ENCODE data around the gene SIX5. TPM values are rescaled to one million over a fixed set of nuclear protein-coding genes. Genes with fewer than 3 reads are reported as not detected.

Gene SIX5
- total RNA-seq, 1 experiment from 2014 or later = 9.3 TPM

DNA sequence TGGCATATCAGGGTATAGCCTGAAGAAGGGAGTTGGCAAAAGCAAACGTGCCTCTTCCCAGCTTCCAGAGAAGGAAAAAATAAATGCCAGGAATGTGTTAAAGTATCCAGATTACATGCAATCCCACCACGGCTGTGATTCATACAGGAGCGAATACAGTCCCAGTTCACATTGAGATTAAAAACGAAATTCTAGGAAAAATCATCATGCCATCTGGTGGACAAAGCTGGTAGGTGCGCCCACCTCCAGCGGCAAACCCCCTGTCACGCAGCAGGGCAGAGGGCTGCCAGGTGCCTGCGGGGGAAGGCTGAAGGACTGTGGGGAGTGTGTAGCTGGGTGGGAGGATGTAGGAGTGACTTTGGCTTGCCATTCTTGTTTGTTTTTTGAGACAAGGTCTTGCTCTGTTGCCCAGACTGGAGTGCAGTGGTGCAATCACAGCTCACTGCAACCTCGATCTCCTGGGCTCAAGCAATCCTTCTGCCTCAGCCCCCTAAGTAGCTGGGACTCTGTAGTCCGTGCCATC is 30.0 kb upstream of the SIX5 start:
- DNase-seq = peak; percentile 65
- CTCF ChIA-PET = interaction anchor here (0.6 to 1.8 kb wide), 4 partner anchors 10 to 686 kb away, joined by 3 to 18 read pairs (median 11); partner anchors contain the start of genes DMPK and SIX5
- H3F3A ChIP-seq (ENCODE audit: low read length, unreplicated experiment) = no peaks in the 10 kb centered on the region
- peak; percentile 90 for ATAC-seq
- H3K9me3 ChIP-seq (ENCODE audit: low read length) = no peaks in the 10 kb centered on the region
- no peaks in the 10 kb centered on the region for H3K79me2 ChIP-seq (ENCODE audit: low read length)
- no TSS peak for BruUV-seq (replicated peaks)
- no peaks in the 10 kb centered on the region for H3K27me3 ChIP-seq (ENCODE audit: low read length)
- POLR2A ChIA-PET (ENCODE audit: unreplicated experiment) = interaction anchor here (0.6 to 0.7 kb wide), 2 partner anchors 30 to 63 kb away, joined by 3 to 5 read pairs; partner anchors contain the start of gene SIX5
- peak overlapping the region; percentile 47 for H3K4me2 ChIP-seq (ENCODE audit: low read length)
- no peaks in the 10 kb centered on the region for H3K9me2 ChIP-seq (replicated peaks; ENCODE audit: low read length)
- H3K4me1 ChIP-seq (ENCODE audit: insufficient read depth, low read length) = no peaks in the 10 kb centered on the region
- no peak overlapping the region for H3K4me3 ChIP-seq (ENCODE audit: low read length)
- peak overlapping the region; percentile 38; the same call in 1 of the 2 replicates for H2AFZ ChIP-seq (ENCODE audit: low read length)
- intact Hi-C loops (cut with micrococcal nuclease) = loop anchor here (1.0 kb wide), 2 partner anchors 18 to 29 kb away; no protein-coding TSS in a partner anchor
- H3K36me3 ChIP-seq (ENCODE audit: low read depth, low read length) = no peaks in the 10 kb centered on the region
- no peaks in the 10 kb centered on the region for H4K20me1 ChIP-seq (ENCODE audit: low read length)
- H3K27ac ChIP-seq (ENCODE audit: low read length) = no peak overlapping the region
- TF ChIP-seq EZH2phosphoT487 (IDR thresholded peaks at IDR 0.05; ENCODE audit: borderline replicate concordance, low read length) (no peak), EZH2 (IDR thresholded peaks at IDR 0.05; ENCODE audit: low read length, unreplicated experiment) (no peak)
- TF ChIP-seq, protein P1, sequence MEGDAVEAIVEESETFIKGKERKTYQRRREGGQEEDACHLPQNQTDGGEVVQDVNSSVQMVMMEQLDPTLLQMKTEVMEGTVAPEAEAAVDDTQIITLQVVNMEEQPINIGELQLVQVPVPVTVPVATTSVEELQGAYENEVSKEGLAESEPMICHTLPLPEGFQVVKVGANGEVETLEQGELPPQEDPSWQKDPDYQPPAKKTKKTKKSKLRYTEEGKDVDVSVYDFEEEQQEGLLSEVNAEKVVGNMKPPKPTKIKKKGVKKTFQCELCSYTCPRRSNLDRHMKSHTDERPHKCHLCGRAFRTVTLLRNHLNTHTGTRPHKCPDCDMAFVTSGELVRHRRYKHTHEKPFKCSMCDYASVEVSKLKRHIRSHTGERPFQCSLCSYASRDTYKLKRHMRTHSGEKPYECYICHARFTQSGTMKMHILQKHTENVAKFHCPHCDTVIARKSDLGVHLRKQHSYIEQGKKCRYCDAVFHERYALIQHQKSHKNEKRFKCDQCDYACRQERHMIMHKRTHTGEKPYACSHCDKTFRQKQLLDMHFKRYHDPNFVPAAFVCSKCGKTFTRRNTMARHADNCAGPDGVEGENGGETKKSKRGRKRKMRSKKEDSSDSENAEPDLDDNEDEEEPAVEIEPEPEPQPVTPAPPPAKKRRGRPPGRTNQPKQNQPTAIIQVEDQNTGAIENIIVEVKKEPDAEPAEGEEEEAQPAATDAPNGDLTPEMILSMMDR (conservative IDR thresholded peaks at IDR 0.05; ENCODE audit: low read depth, low read length) = peak; percentile 70
- H3K9ac ChIP-seq (ENCODE audit: low read length) = no peak overlapping the region

DNA sequence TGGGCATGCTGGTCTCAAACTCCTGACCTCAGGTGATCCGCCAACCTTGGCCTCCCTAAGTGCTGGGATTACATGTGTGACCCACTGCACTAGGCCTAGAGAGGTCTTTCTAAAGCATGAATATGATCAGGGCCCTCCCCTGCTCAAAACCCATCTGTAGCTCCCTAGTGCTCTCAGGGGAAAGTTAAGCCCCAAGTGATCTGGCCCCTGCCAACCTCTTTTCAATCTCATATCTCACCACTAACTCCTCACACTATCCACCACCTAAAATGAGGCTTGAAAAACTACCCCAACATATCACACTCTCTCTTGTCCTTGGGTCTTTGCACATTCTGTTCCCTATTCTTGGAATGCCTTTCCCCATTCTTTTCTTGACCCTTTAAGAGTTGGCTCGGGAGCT is 25.6 kb upstream of the SIX5 start:
- BruUV-seq (replicated peaks) = no TSS peak
- Histone ChIP-seq H3K9ac (ENCODE audit: low read length) (no peak overlapping the region), H3F3A (ENCODE audit: low read length, unreplicated experiment) (no peaks in the 10 kb centered on the region), H3K36me3 (ENCODE audit: low read depth, low read length) (no peaks in the 10 kb centered on the region), H4K20me1 (ENCODE audit: low read length) (no peaks in the 10 kb centered on the region), H3K4me2 (ENCODE audit: low read length) (no peak overlapping the region), H3K27ac (ENCODE audit: low read length) (no peak overlapping the region), H3K9me2 (replicated peaks; ENCODE audit: low read length) (no peaks in the 10 kb centered on the region), H3K79me2 (ENCODE audit: low read length) (peaks cover 16% of the 10 kb centered on the region), H3K4me1 (ENCODE audit: insufficient read depth, low read length) (peaks cover 6% of the 10 kb centered on the region; the same call in 1 of the 2 replicates), H3K9me3 (ENCODE audit: low read length) (no peaks in the 10 kb centered on the region), H3K4me3 (ENCODE audit: low read length) (no peak overlapping the region), H3K27me3 (ENCODE audit: low read length) (no peaks in the 10 kb centered on the region), H2AFZ (ENCODE audit: low read length) (no peak overlapping the region)
- no peak for ATAC-seq
- intact Hi-C loops (cut with micrococcal nuclease) = no loop called here
- TF ChIP-seq, protein P1 (conservative IDR thresholded peaks at IDR 0.05; ENCODE audit: low read depth, low read length) = no peak
- TF ChIP-seq EZH2phosphoT487 (IDR thresholded peaks at IDR 0.05; ENCODE audit: borderline replicate concordance, low read length) (no peak), EZH2 (IDR thresholded peaks at IDR 0.05; ENCODE audit: low read length, unreplicated experiment) (no peak)
- no peak for DNase-seq
- ChIA-PET CTCF (no interaction called here), POLR2A (ENCODE audit: unreplicated experiment) (no interaction called here)

DNA sequence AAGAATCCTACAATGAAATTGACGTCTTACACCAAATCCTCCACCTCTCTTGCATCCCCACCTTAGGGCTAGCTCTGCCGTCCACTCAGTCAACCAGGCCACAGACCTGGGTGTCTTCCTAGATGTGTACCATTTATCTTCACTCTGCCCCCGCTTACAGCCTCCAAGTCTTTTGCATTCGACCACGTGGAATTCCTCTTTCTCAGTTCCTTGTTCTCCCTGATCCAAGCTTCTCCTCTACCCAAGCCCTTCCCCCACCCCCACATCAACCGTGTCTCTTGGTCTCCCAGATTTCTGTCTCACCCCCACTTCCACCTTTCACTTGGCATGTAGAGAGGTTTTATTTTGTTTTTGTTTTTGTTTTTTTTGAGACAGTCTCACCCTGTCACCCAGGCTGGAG is 24.8 kb upstream of the SIX5 start:
- no peak overlapping the region for H3K27ac ChIP-seq (ENCODE audit: low read length)
- no peak overlapping the region for H2AFZ ChIP-seq (ENCODE audit: low read length)
- no peak overlapping the region for H3K4me2 ChIP-seq (ENCODE audit: low read length)
- intact Hi-C loops (cut with micrococcal nuclease) = no loop called here
- H3K9me2 ChIP-seq (replicated peaks; ENCODE audit: low read length) = no peaks in the 10 kb centered on the region
- H3K9ac ChIP-seq (ENCODE audit: low read length) = no peak overlapping the region
- DNase-seq = no peak
- no peak for ATAC-seq
- peaks cover 16% of the 10 kb centered on the region for H3K79me2 ChIP-seq (ENCODE audit: low read length)
- H3K9me3 ChIP-seq (ENCODE audit: low read length) = no peaks in the 10 kb centered on the region
- no TSS peak for BruUV-seq (replicated peaks)
- no peak for TF ChIP-seq EZH2 (IDR thresholded peaks at IDR 0.05; ENCODE audit: low read length, unreplicated experiment)
- no peak for TF ChIP-seq EZH2phosphoT487 (IDR thresholded peaks at IDR 0.05; ENCODE audit: borderline replicate concordance, low read length)
- no peaks in the 10 kb centered on the region for H4K20me1 ChIP-seq (ENCODE audit: low read length)
- no peaks in the 10 kb centered on the region for H3K27me3 ChIP-seq (ENCODE audit: low read length)
- CTCF ChIA-PET = no interaction called here
- peaks cover 7% of the 10 kb centered on the region; the same call in 1 of the 2 replicates for H3K36me3 ChIP-seq (ENCODE audit: low read depth, low read length)
- peaks cover 6% of the 10 kb centered on the region; the same call in 1 of the 2 replicates for H3K4me1 ChIP-seq (ENCODE audit: insufficient read depth, low read length)
- POLR2A ChIA-PET (ENCODE audit: unreplicated experiment) = no interaction called here
- no peaks in the 10 kb centered on the region for H3F3A ChIP-seq (ENCODE audit: low read length, unreplicated experiment)
- no peak overlapping the region for H3K4me3 ChIP-seq (ENCODE audit: low read length)
